HG03064 (cell line): ENCODE results near the gene LRFN2.

Experiments
- ATAC-seq: cut with Tn5 transposase; IDR thresholded peaks from one replicate; pipeline ENCODE4 v1.9.1; 2021; ENCODE audit warnings: low read depth; ENCODE audit not compliant: unreplicated experiment

The LRFN2 gene

GRCh38 chr6:40480678-40481077 lies 106.5 kb downstream of the LRFN2 start:
- ATAC-seq = no peak

- no peak for ATAC-seq
Measured at GRCh38 chr6:40479706-40480105, 107.5 kb downstream of the LRFN2 start.

- no peak for ATAC-seq
Measured at GRCh38 chr6:40477246-40478126, 109.7 kb downstream of the LRFN2 start.

- ATAC-seq = no peak
Measured at GRCh38 chr6:40476673-40477072, 110.5 kb downstream of the LRFN2 start.

DNA sequence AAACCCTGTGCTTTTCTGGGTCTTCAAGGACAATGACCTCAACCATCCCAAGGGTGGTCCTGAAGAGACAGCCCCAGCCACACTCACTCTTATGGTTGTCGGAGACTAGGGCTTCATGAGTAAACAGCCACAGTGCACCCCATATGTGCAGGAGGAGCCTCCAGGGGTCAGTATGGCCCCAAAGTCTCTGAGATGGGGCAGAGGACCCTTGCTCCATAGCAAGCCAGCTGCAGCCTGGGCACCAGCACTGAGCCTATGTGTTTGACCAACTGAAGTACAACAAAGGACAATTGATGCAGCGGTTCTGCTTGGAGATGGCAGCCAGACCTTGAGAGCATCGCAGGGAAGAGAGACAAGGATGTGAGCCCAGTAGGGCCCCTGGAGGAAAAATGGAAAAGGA lies 112.2 kb downstream of the LRFN2 start:
- ATAC-seq = no peak

GRCh38 chr6:40473026-40473425 lies 114.1 kb downstream of the LRFN2 start:
- ATAC-seq = no peak

- no peak for ATAC-seq
Measured at GRCh38 chr6:40472353-40472752, 114.8 kb downstream of the LRFN2 start.

- no peak for ATAC-seq
Measured at GRCh38 chr6:40471243-40471642, 115.9 kb downstream of the LRFN2 start.

DNA sequence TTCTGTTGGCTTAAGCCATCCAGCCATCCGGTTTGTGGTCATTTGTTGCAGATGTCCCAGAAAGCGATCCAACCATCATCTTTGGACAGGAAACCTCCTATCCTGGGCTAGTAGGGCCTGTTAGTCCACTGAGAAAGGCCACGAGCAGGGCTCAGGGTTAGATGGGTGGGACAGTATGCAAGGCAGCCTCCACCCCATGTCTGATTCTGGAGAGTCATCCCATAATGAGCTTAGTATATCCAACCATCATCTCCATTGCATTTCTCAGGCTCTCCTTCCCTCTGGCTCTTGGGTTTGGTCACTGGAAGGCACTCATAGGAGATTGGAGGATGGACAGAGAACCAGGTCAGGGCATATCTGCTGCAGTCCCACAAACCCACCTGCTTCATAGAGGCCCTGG lies 117.8 kb downstream of the LRFN2 start:
- no peak for ATAC-seq

DNA sequence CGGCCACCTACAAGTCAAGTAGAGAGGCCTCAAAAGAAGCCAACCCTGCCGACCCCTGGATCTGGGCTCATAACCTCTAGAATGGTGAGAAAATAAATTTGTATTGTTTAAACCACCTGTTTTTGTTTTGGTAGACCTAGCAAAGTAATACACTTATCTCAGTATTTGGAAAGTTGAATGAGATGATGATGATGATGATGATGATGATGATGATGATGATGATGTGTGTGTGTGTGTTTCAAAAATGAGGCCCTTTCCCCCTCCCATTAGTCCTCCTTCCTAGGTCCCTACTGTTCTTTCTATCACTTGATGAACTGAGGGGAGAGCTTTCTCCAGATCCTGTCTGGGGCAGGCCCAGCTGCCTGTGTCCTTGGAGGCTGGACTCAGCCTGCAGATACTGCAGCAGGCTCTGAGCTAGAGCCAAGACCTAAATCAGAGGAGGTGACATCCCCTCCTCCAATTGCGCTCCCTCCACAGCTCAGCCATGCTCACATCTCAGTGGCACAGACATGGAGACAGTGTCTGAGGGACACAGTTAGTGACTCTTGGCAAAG lies 120.1 kb downstream of the LRFN2 start:
- no peak for ATAC-seq

GRCh38 chr6:40461643-40462042 lies 125.5 kb downstream of the LRFN2 start:
- no peak for ATAC-seq

DNA sequence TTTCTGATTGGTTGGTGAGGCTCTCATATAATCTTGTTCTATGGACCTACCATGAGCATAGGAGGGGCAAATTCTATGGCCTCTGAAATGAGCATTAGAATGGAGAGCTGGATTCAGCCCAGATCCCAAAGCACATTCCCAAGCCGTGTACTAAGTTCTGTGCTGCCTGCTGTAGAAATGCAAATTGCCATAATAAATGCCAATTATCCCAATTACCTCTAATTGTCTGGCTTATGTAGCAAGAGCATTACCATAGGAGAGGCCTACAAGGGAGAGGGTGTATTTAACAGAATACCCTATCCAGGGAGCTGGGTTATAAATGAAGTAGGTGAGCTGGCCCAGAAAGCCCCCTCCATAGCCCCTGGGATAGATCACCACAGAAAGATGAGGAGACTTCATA lies 126.8 kb downstream of the LRFN2 start:
- ATAC-seq = no peak

DNA sequence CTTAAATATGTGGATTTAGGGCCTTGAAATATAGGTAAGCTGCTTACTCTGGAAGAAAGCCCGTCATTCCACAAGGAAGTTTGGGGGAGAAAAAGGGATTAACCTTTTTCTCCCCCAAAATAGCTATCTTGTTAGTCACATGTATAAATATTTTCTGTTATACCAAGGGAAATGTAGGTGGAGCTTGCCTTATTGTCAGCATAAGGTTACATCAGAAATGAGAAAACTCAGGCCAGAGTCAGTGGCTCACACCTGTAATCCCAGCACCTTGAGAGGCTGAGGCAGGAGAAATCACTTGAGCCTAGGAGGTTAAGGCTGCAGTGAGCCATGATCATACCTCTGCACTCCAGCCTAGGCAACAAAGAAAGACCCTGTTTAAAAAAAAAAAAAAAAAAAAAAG lies 129.9 kb downstream of the LRFN2 start:
- ATAC-seq = no peak

DNA sequence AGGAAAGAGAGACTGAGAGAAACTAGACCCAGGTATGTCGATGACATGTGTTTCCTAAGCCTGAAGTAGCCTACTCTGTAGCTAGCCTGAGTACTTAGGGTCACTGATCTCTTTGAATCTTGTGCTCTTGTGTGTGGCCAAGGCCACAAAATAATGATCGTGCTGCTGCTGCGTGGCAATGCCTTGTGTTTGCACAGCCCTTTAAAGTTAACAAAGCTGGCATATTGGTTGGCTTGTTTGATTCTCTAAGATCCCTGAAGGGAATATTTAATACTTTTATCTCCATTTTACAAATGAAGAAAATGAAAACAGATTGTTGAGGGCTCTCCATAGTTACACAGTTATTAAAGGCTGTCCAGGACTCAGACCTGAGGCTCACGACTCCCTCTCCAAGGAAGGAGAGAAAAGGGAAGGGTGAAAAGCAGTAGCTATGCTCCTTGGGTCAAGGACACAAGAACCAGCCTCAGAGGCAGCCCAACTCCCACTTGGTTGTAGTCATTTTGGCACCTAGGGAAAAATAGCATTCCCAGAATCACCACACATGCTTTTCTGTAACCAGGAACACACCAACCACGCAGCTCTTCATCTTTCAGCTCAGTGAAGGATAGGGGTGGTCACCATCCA lies 130.7 kb downstream of the LRFN2 start:
- ATAC-seq = no peak

GRCh38 chr6:40455686-40456389 lies 131.3 kb downstream of the LRFN2 start:
- ATAC-seq = no peak

DNA sequence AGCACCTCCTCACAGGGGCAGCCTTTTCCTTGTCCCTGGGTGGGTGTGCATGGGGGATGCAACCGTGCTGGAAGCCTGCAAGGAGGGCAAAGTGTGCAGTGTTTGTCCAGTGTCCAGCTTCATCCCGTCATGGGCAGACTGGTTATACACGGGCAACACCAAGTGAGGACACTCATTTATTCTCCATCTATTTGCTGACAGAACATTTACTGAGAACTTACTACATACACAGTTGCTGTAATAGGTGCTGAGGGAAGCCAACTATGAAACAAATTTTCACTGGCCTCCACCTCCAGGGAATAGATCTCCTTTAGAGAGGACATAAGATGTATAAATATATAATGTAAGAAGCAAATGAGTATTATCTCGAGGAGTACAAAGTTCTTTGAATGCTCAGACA lies 136.7 kb downstream of the LRFN2 start:
- ATAC-seq = no peak

DNA sequence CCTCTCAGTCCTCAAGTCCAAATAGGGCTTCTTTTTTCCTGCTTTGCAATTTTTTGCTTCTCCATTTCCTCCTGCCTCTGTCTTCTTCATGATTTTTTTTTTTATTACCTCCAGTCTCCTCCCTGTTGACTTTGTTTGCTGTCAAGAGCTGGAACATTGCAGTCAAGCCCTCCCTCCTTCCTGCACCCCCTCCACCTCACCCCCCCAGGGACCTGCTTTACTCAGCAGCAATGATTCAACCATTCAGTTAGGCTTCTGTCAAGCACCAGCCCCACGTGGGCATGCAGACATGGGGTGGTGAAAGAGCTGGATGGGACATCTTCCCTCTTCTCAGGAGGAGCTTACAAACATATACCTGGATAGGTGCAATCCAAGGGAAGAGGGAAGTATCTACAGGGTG lies 142.4 kb downstream of the LRFN2 start:
- no peak for ATAC-seq

GRCh38 chr6:40444312-40444711 lies 142.9 kb downstream of the LRFN2 start:
- ATAC-seq = no peak

GRCh38 chr6:40443842-40444241 lies 143.3 kb downstream of the LRFN2 start:
- no peak for ATAC-seq

DNA sequence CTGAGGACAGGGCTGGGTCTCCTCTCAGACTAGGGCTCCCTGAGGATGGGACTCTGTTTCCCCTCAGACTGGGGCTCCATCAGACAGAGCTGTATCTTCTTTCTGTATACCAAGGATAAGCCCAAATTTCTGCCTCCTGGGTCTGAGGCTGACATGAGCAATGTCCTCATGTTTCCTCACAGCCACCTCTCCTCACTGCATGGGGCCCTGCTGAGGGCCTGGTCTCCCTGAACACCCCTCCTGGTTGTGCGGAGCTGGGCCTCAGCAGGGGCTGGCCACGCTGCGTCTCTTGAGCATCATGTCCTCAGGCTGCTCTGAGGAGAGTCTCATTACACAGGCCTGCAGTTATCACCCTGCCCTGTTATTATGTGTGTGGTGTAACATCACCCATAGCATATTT lies 144.6 kb downstream of the LRFN2 start:
- ATAC-seq = no peak

DNA sequence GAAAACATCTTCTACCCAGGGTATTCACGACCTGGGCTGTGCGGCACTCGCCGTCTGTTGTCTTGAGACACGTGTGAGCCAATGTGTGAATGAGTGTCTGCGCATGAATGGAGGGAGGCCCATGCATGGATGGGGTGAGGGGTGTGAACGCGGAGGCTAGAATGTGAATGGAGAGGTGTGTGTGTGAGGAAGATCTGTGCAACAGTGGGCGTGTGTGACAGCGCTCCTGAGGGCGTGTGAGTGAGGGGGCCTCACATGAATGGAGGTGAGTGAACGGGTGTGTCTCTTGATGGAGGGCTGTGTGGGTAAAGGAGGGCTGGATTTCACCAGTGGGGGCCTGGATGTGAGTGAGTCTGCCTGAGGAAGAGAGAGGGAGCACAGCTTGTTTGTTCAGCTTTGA lies 146.0 kb downstream of the LRFN2 start:
- ATAC-seq = no peak
